Keratinocyte (primary cell): ENCODE measurements around the gene IER2. TPM values are rescaled to one million over a fixed set of nuclear protein-coding genes. Genes with fewer than 3 reads are reported as not detected.
A peak's percentile ranks its signal among the peaks of the same experiment; 100 is the strongest.
"Not testable (repeated sequence)": the region's sequence is repeated elsewhere in the genome, so short reads cannot be mapped to it uniquely, and the experiment has no call there.

Source experiments
- DNase-seq: peaks from one replicate; pipeline ENCODE4 v3.0.0-alpha.2; 2011; ENCODE audit warnings: low read depth, missing footprints, low spot score
- FAIRE-seq: peaks from 2 replicates; lab custom pipeline; 2011; peaks lifted over from hg19 to GRCh38; lab: Jason Lieb, UNC
- H2AFZ ChIP-seq: 2 replicates; pipeline ENCODE4 v1.6.0; 2012; ENCODE audit warnings: low read length, control low read depth, inconsistent platforms; ENCODE audit not compliant: control insufficient read depth
- H3K27ac ChIP-seq: 2 replicates; pipeline ENCODE4 v1.5.1; 2011; ENCODE audit warnings: low read length; ENCODE audit not compliant: control insufficient read depth, insufficient read depth
- H3K27me3 ChIP-seq: 3 replicates; pipeline ENCODE4 v1.6.0; 2011; ENCODE audit warnings: low read length; ENCODE audit not compliant: control insufficient read depth, insufficient read depth; ENCODE audit errors: extremely low read depth
- H3K36me3 ChIP-seq, 2 experiments: 2 replicates in 1 of 2; 3 replicates in 1 of 2; pipeline ENCODE4 v1.5.1; 2011; ENCODE audit warnings: low read length in 2 of 2, mild to moderate bottlenecking in 1 of 2; ENCODE audit not compliant: control insufficient read depth in 2 of 2, insufficient read depth in 2 of 2; ENCODE audit errors: extremely low read depth in 1 of 2
- H3K4me1 ChIP-seq: 3 replicates; pipeline ENCODE4 v1.5.1; 2011; ENCODE audit warnings: low read length; ENCODE audit not compliant: control insufficient read depth, insufficient read depth; ENCODE audit errors: extremely low read depth
- H3K4me2 ChIP-seq: 3 replicates; pipeline ENCODE4 v1.6.0; 2011; ENCODE audit warnings: low read depth, low read length; ENCODE audit not compliant: control insufficient read depth, insufficient read depth; ENCODE audit errors: extremely low read depth
- H3K4me3 ChIP-seq, 3 experiments: fragments of 200-600 bp in 1 of 3; sonication (generic) in 1 of 3; 2 replicates in 2 of 3; 3 replicates in 1 of 3; pipeline ENCODE4 v1.5.1; 2011 to 2016; ENCODE audit warnings: low read length in 3 of 3, mild to moderate bottlenecking in 3 of 3, control low read depth in 2 of 3, inconsistent platforms in 1 of 3, low read depth in 1 of 3, mixed read lengths in 1 of 3, mixed run types in 1 of 3, moderate library complexity in 1 of 3; ENCODE audit not compliant: control insufficient read depth in 2 of 3, insufficient read depth in 2 of 3; ENCODE audit errors: extremely low read depth in 1 of 3
- H3K79me2 ChIP-seq: 2 replicates; pipeline ENCODE4 v1.6.0; 2012; ENCODE audit warnings: low read length; ENCODE audit not compliant: control insufficient read depth, insufficient read depth
- H3K9ac ChIP-seq: 3 replicates; pipeline ENCODE4 v1.6.0; 2011; ENCODE audit warnings: low read length; ENCODE audit not compliant: control insufficient read depth, insufficient read depth; ENCODE audit errors: extremely low read depth
- H3K9me1 ChIP-seq: 3 replicates; pipeline ENCODE4 v1.6.0; 2011; ENCODE audit warnings: low read length; ENCODE audit not compliant: control insufficient read depth, insufficient read depth; ENCODE audit errors: extremely low read depth
- H3K9me3 ChIP-seq: 2 replicates; pipeline ENCODE4 v1.5.1; 2012; ENCODE audit warnings: low read depth, low read length; ENCODE audit not compliant: control insufficient read depth
- H4K20me1 ChIP-seq: 3 replicates; pipeline ENCODE4 v1.6.0; 2011; ENCODE audit warnings: low read length; ENCODE audit not compliant: control insufficient read depth, insufficient read depth; ENCODE audit errors: extremely low read depth
- EZH2 ChIP-seq: IDR thresholded peaks from one replicate; pipeline ENCODE4 v1.6.1; 2012; ENCODE audit warnings: inconsistent platforms, mild to moderate bottlenecking, low read length, moderate library complexity
- dilution Hi-C: fragments of 300-500 bp; cut with MboI; formaldehyde crosslinking; loops from one replicate; pipeline ENCODE4 v1.7.0; 2020; ENCODE audit warnings: low sequenced_read_pairs; ENCODE audit not compliant: extremely low pct_ligation_motif_present
- polyA plus RNA-seq, 5 experiments: library from polyadenylated mRNA; depleted of rRNA in 3 of 5; stranded (reverse) in 3 of 5; stranded (forward) in 1 of 5; unstranded in 1 of 5; fragments of >200 nt; gene quantifications; 1 replicate in 1 of 5; 2 replicates in 3 of 5; 3 replicates in 1 of 5; pipeline versions ENCODE4 v1.2.1 to v1.2.3, GENCODE V29; 2011 to 2012; ENCODE audit warnings: missing spikeins in 2 of 5, low read depth in 1 of 5, low replicate concordance in 1 of 5
- TF ChIP-seq, protein P1 (sequence below), 3 experiments: IDR thresholded peaks in 1 of 3; conservative IDR thresholded peaks in 1 of 3; optimal IDR thresholded peaks in 1 of 3; 2 replicates in 2 of 3; 3 replicates in 1 of 3; pipeline versions ENCODE3 to v1.5.1; 2011; ENCODE audit warnings: low read length in 3 of 3, mild to moderate bottlenecking in 3 of 3, moderate library complexity in 2 of 3, control low read depth in 1 of 3, inconsistent platforms in 1 of 3; ENCODE audit not compliant: insufficient read depth in 2 of 3; ENCODE audit errors: extremely low read depth in 1 of 3

The IER2 gene
- polyA plus RNA-seq, 1 donor (not counting 4 experiments of a cell fraction or from before 2014, with no cell fraction given): 14.4 TPM

DNA sequence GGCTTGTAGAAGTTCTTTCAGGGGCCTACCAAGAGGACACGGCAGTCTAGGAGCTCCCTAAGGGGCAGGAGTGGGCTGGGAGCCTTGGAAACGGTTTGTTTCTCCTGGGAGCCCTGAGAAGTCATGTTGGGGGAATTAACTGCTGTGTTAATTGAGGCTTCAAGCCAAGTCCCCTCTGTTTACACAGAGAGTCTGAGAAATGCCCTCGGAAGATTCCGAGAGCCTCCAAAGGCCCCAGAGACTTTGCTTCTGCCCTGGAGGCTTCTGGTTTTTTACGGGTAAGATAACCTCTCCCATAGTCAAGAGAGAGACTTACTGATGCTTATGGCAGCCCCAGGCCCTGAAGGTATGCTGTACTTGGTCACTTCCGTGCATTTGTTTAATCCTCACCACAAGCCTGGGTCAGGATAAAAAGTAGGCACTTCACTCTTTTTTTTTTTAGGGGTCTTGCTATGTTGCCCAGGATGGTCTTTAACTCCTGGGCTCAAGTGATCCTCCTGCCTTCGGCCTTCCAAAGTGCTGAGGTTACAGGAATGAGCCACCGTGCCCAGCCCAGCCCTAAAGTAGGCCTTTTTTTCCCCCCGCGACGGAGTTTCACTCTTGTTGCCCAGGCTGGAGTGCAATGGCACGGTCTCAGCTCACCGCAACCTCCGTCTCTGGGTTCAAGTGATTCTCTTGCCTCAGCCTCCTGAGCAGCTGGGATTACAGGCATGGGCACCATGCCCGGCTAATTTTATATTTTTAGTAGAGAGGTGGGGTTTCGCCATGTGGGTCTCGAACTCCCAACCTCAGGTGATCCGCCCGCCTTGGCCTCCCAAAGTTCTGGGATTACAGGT, 15.2 kb downstream of the IER2 start:
- Histone ChIP-seq H3K9ac (peak overlapping the region; percentile 79), H3K9me1 (no peaks in the 10 kb centered on the region), H3K4me2 (peak overlapping the region; percentile 78), H3K79me2 (no peaks in the 10 kb centered on the region), H3K27me3 (no peaks in the 10 kb centered on the region), H3K36me3 (no peaks in the 10 kb centered on the region), H3K4me1 (peaks cover 75% of the 10 kb centered on the region), H4K20me1 (no peaks in the 10 kb centered on the region), H3K27ac (peak overlapping the region; percentile 94), H2AFZ (peak overlapping the region; percentile 2), H3K4me3 (peak overlapping the region in 1 of 3 experiments; percentile 49), H3K9me3 (no peaks in the 10 kb centered on the region)
- TF ChIP-seq EZH2: no peak
- TF ChIP-seq, protein P1, sequence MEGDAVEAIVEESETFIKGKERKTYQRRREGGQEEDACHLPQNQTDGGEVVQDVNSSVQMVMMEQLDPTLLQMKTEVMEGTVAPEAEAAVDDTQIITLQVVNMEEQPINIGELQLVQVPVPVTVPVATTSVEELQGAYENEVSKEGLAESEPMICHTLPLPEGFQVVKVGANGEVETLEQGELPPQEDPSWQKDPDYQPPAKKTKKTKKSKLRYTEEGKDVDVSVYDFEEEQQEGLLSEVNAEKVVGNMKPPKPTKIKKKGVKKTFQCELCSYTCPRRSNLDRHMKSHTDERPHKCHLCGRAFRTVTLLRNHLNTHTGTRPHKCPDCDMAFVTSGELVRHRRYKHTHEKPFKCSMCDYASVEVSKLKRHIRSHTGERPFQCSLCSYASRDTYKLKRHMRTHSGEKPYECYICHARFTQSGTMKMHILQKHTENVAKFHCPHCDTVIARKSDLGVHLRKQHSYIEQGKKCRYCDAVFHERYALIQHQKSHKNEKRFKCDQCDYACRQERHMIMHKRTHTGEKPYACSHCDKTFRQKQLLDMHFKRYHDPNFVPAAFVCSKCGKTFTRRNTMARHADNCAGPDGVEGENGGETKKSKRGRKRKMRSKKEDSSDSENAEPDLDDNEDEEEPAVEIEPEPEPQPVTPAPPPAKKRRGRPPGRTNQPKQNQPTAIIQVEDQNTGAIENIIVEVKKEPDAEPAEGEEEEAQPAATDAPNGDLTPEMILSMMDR (optimal IDR thresholded peaks at IDR 0.05 in 1 of 3, IDR thresholded peaks at IDR 0.05 in 1 of 3, conservative IDR thresholded peaks at IDR 0.05 in 1 of 3; ENCODE audit: extremely low read depth in 1 of 3, insufficient read depth in 2 of 3, low read length in 3 of 3): no peak
- dilution Hi-C loops: no loop called here
- no peak for FAIRE-seq
- DNase-seq: no peak

DNA sequence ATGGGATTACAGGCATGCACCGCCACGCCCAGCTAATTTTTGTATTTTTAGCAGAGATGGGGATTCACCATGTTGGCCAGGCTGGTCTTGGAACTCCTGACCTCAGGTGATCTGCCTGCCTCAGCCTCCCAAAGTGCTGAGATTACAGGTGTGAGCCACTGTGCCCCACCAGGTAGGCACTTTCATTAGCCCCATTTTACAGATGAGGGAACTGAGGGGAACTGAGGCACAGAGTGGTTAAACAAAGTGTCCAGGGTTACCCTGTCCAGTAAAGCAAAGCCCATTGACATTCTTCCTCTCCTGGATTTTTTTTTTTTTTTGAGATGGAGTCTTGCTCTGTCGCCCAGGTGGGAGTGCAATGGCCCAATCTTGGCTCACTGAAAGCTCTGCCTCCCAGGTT, 15.9 kb downstream of the IER2 start:
- H3K9me3 ChIP-seq, DNase-seq, FAIRE-seq, H3K4me3 ChIP-seq, H3K9me1 ChIP-seq, H3K27ac ChIP-seq, dilution Hi-C loops, H3K27me3 ChIP-seq, H2AFZ ChIP-seq, H3K9ac ChIP-seq, H3K4me2 ChIP-seq, H4K20me1 ChIP-seq, H3K79me2 ChIP-seq, H3K36me3 ChIP-seq: not testable (repeated sequence)
- H3K4me1 ChIP-seq: peaks cover 76% of the 10 kb centered on the region
